Measurements from ENCODE around the gene CARS1. TPM values are rescaled to one million over a fixed set of nuclear protein-coding genes. Genes with fewer than 3 reads are reported as not detected.
A peak's percentile ranks its signal among the peaks of the same experiment; 100 is the strongest.

CARS1 gene
- total and polyA plus RNA-seq, 9 of the 15 experiments (the other 6 are each of a cell fraction or from before 2014, with no cell fraction given) = 14.4 to 106 (median 73.6) TPM

DNA sequence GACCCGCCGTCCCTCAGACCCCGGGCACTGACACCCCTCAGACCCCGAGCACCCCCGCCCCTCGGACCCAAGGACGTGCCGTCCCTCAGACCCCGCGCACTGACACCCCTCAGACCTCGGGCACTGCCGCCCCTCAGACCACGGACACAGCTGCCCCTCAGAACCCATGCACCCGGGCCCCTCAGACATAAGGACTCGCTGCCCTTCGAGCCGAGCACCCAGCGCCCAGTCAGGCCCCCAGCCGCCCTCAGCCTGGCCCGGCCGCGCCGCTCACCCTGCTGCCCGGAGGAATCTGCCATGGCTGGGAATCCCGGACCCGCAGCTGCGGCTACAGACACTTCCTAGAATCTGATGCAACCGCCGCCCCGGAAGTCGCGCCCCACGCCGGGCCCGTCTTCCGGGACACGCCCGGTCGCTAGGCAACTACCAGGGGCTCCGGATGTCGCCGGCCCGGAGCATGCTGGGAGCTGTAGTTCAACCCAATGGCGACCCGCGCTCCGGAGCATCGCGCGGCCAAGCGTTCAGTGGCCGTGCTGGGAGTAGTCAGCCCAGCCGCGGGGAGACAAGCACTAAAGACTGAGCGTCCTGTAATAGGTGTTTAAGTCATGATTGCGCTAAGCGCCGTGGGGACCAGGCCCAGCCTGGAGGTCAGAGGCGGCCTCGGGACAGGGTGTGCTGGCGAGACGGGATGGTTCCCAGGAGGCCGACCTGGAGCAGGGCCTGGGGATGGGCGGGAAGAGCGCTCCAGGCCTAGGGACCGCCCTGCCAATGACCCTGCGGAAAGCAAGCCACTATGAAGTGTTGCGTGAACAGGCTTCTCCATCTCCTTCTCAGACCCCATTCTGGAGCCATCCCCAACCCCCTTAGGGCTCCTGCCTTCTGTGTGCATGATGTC lies at the start of gene CARS1 (continued):
- TF ChIP-seq RREB1 (CRISPR knock-in tag; IDR thresholded peaks at IDR 0.05) (peak; percentile 80), NKRF (IDR thresholded peaks at IDR 0.05; ENCODE audit: borderline replicate concordance) (peak; percentile 97), ZFP30 (CRISPR knock-in tag; IDR thresholded peaks at IDR 0.05; ENCODE audit: borderline replicate concordance) (no peak), GTF2E2 (tag; IDR thresholded peaks at IDR 0.05) (no peak; the same call in 1 of the 2 replicates), ZNF830 (CRISPR knock-in tag; IDR thresholded peaks at IDR 0.05) (no peak), ADNP (tag; IDR thresholded peaks at IDR 0.05) (no peak), SMARCA4 (IDR thresholded peaks at IDR 0.05) (no peak), ZBTB1 (CRISPR knock-in tag; IDR thresholded peaks at IDR 0.05; ENCODE audit: borderline replicate concordance, low read depth) (no peak; the same call in 1 of the 2 replicates), CXXC5 (CRISPR knock-in tag; IDR thresholded peaks at IDR 0.05) (peak; percentile 96), ELF4 (CRISPR knock-in tag; IDR thresholded peaks at IDR 0.05) (0 out of 2 replicates have a peak, but pooled peaks have one; percentile 68), SMARCB1 (IDR thresholded peaks at IDR 0.05; ENCODE audit: insufficient read length, low read depth) (no peak), MAFK (IDR thresholded peaks at IDR 0.05; ENCODE audit: low read length) (no peak), HDAC2 (IDR thresholded peaks at IDR 0.05) (peak; percentile 66; the same call in 1 of the 2 replicates), TCFL5 (CRISPR knock-in tag; conservative IDR thresholded peaks at IDR 0.05) (no peak), ZNF134 (CRISPR knock-in tag; conservative IDR thresholded peaks at IDR 0.05) (no peak)
- TF ChIP-seq, protein P1, sequence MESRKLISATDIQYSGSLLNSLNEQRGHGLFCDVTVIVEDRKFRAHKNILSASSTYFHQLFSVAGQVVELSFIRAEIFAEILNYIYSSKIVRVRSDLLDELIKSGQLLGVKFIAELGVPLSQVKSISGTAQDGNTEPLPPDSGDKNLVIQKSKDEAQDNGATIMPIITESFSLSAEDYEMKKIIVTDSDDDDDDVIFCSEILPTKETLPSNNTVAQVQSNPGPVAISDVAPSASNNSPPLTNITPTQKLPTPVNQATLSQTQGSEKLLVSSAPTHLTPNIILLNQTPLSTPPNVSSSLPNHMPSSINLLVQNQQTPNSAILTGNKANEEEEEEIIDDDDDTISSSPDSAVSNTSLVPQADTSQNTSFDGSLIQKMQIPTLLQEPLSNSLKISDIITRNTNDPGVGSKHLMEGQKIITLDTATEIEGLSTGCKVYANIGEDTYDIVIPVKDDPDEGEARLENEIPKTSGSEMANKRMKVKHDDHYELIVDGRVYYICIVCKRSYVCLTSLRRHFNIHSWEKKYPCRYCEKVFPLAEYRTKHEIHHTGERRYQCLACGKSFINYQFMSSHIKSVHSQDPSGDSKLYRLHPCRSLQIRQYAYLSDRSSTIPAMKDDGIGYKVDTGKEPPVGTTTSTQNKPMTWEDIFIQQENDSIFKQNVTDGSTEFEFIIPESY (CRISPR knock-in tag; IDR thresholded peaks at IDR 0.05) = 0 out of 2 replicates have a peak, but pooled peaks have one; percentile 21
